ENCODE results near the gene BBS12. TPM values are rescaled to one million over a fixed set of nuclear protein-coding genes. Genes with fewer than 3 reads are reported as not detected.
A peak's percentile ranks its signal among the peaks of the same experiment; 100 is the strongest.

The BBS12 gene
- polyA plus RNA-seq, 3 donors, result 0.19 to 1.0 (median 0.52) TPM

GRCh38 chr4:122700178-122700725 lies 32.3 kb upstream of the BBS12 start:
- no peak for DNase-seq
- H3K36me3 ChIP-seq (replicated peaks in 1 of 2; ENCODE audit: control insufficient read depth in 1 of 2, insufficient read depth in 2 of 2, low read length in 2 of 2), result no peaks in the 10 kb centered on the region
- TF ChIP-seq CTCF (IDR thresholded peaks at IDR 0.05), result no peak
- Mint-ChIP-seq H3K27ac (peak overlapping the region in 2 of 7 donors; percentile 57 to 60), H3K27me3 (ENCODE audit: low read depth in 3 of 3) (peaks cover 3 to 11% (median 5%) of the 10 kb centered on the region in 3 donors), H3K4me3 (no peak overlapping the region), H3K9me3 (peaks cover 0 to 8% (median 0%) of the 10 kb centered on the region in 7 donors), H3K36me3 (no peaks in the 10 kb centered on the region), H3K4me1 (no peaks in the 10 kb centered on the region)
- H3K27me3 ChIP-seq (ENCODE audit: control insufficient read depth in 2 of 2, insufficient read depth in 2 of 2, low read length in 2 of 2), result no peaks in the 10 kb centered on the region
- H3K79me2 ChIP-seq (ENCODE audit: insufficient read depth, low read length), result no peaks in the 10 kb centered on the region
- no peaks in the 10 kb centered on the region for H4K20me1 ChIP-seq (ENCODE audit: insufficient read depth, low read length)
- no peaks in the 10 kb centered on the region for H3K9me3 ChIP-seq (replicated peaks in 1 of 2; ENCODE audit: control insufficient read depth in 1 of 2, insufficient read depth in 1 of 2, low read length in 2 of 2)
- intact Hi-C loops (cut with micrococcal nuclease), result no loop called here
- H3K4me1 ChIP-seq (ENCODE audit: control insufficient read depth in 1 of 2, insufficient read depth in 2 of 2, low read length in 2 of 2), result no peaks in the 10 kb centered on the region
- H2AFZ ChIP-seq (ENCODE audit: insufficient read depth, low read depth, low read length, poor library complexity, severe bottlenecking), result no peak overlapping the region
- 94% methylated on average over 5 of the region's 8 CpGs for WGBS (ENCODE audit: insufficient coverage)
- no peak overlapping the region for H3K4me3 ChIP-seq (replicated peaks in 1 of 3; ENCODE audit: low read depth in 2 of 3, low read length in 3 of 3)
- no peak overlapping the region for H3K9ac ChIP-seq (ENCODE audit: insufficient read depth, low read length, poor library complexity, severe bottlenecking)
- no peak overlapping the region for H3K27ac ChIP-seq (ENCODE audit: low read depth in 1 of 2, low read length in 2 of 2)
- H3K4me2 ChIP-seq (replicated peaks; ENCODE audit: extremely low read depth, low read length, poor library complexity, severe bottlenecking), result no peak overlapping the region

GRCh38 chr4:122701061-122701460 lies 31.4 kb upstream of the BBS12 start:
- no peak overlapping the region for H3K4me3 ChIP-seq (replicated peaks in 1 of 3; ENCODE audit: low read depth in 2 of 3, low read length in 3 of 3)
- no peak overlapping the region for H3K9ac ChIP-seq (ENCODE audit: insufficient read depth, low read length, poor library complexity, severe bottlenecking)
- H3K27me3 Mint-ChIP-seq (ENCODE audit: low read depth in 3 of 3), result peaks cover 3 to 11% (median 5%) of the 10 kb centered on the region in 3 donors
- H3K36me3 Mint-ChIP-seq, result no peaks in the 10 kb centered on the region
- no peak overlapping the region for H3K27ac Mint-ChIP-seq
- no peaks in the 10 kb centered on the region for H3K79me2 ChIP-seq (ENCODE audit: insufficient read depth, low read length)
- H3K27ac ChIP-seq (ENCODE audit: low read depth in 1 of 2, low read length in 2 of 2), result no peak overlapping the region
- peaks cover 7% of the 10 kb centered on the region for H3K4me1 Mint-ChIP-seq
- intact Hi-C loops (cut with micrococcal nuclease), result no loop called here
- H3K9me3 Mint-ChIP-seq, result peaks cover 0 to 8% (median 0%) of the 10 kb centered on the region in 7 donors
- TF ChIP-seq CTCF (IDR thresholded peaks at IDR 0.05), result no peak
- H3K4me3 Mint-ChIP-seq, result peak overlapping the region in 1 of 2 donors; percentile 2
- no peaks in the 10 kb centered on the region for H3K4me1 ChIP-seq (ENCODE audit: control insufficient read depth in 1 of 2, insufficient read depth in 2 of 2, low read length in 2 of 2)
- H2AFZ ChIP-seq (ENCODE audit: insufficient read depth, low read depth, low read length, poor library complexity, severe bottlenecking), result no peak overlapping the region
- no peaks in the 10 kb centered on the region for H3K9me3 ChIP-seq (replicated peaks in 1 of 2; ENCODE audit: control insufficient read depth in 1 of 2, insufficient read depth in 1 of 2, low read length in 2 of 2)
- no peaks in the 10 kb centered on the region for H4K20me1 ChIP-seq (ENCODE audit: insufficient read depth, low read length)
- H3K4me2 ChIP-seq (replicated peaks; ENCODE audit: extremely low read depth, low read length, poor library complexity, severe bottlenecking), result no peak overlapping the region
- no peak for DNase-seq
- no peaks in the 10 kb centered on the region for H3K27me3 ChIP-seq (ENCODE audit: control insufficient read depth in 2 of 2, insufficient read depth in 2 of 2, low read length in 2 of 2)
- no CpG with 5 or more reads among the region's 5 CpGs for WGBS (ENCODE audit: insufficient coverage)
- no peaks in the 10 kb centered on the region for H3K36me3 ChIP-seq (replicated peaks in 1 of 2; ENCODE audit: control insufficient read depth in 1 of 2, insufficient read depth in 2 of 2, low read length in 2 of 2)

Measured in CD14-positive monocyte (primary cell).